Left ventricle myocardium inferior (tissue), 1 donor: ENCODE measurements around the gene DOK3. TPM values are rescaled to one million over a fixed set of nuclear protein-coding genes. Genes with fewer than 3 reads are reported as not detected.

ENCODE experiments used
- DNase-seq: peaks from one replicate; pipeline ENCODE4 v3.0.0-alpha.2; 2020
- H3K27ac ChIP-seq: fragments of 200-600 bp; replicated peaks from 2 replicates; pipeline ENCODE4 v1.8.0; 2021
- H3K27me3 ChIP-seq: fragments of 200-600 bp; 2 replicates; pipeline ENCODE4 v1.8.0; 2021; ENCODE audit warnings: low read depth
- H3K36me3 ChIP-seq: fragments of 200-600 bp; 2 replicates; pipeline ENCODE4 v1.8.0; 2021
- H3K4me1 ChIP-seq: fragments of 200-600 bp; 2 replicates; pipeline ENCODE4 v1.8.0; 2021
- H3K4me3 ChIP-seq: fragments of 200-600 bp; 2 replicates; pipeline ENCODE4 v1.8.0; 2021; ENCODE audit warnings: mild to moderate bottlenecking, moderate library complexity
- H3K9me3 ChIP-seq: fragments of 200-600 bp; replicated peaks from 2 replicates; pipeline ENCODE4 v1.8.0; 2021
- intact Hi-C: fragments of 100-400 bp; cut with micrococcal nuclease; formaldehyde crosslinking; loops from one replicate; pipeline ENCODE4 v1.11.0; 2022
- total RNA-seq: library from RNA; stranded (reverse); fragmentation: NEBNext Ultra II Directional; extraction: Animal tissue kit (Norgen Biotek cat#: 25700); gene quantifications from one replicate; pipeline ENCODE4 v1.2.1, GENCODE V29; 2021
- TF ChIP-seq, protein P1 (sequence below): fragments of 200-600 bp; IDR thresholded peaks from 2 replicates; pipeline ENCODE4 v1.8.0; 2021; ENCODE audit warnings: antibody characterized with exemption, mild to moderate bottlenecking, borderline replicate concordance
- donor health status: DM: no; HTN: yes; CAD: no; lungs with severe emphysema.

DOK3 gene
- total RNA-seq, 1 donor from 2014 or later: 3.3 TPM

GRCh38 chr5:177501874-177502678 lies 7.5 kb downstream of the DOK3 start:
- DNase-seq: no peak

DNA sequence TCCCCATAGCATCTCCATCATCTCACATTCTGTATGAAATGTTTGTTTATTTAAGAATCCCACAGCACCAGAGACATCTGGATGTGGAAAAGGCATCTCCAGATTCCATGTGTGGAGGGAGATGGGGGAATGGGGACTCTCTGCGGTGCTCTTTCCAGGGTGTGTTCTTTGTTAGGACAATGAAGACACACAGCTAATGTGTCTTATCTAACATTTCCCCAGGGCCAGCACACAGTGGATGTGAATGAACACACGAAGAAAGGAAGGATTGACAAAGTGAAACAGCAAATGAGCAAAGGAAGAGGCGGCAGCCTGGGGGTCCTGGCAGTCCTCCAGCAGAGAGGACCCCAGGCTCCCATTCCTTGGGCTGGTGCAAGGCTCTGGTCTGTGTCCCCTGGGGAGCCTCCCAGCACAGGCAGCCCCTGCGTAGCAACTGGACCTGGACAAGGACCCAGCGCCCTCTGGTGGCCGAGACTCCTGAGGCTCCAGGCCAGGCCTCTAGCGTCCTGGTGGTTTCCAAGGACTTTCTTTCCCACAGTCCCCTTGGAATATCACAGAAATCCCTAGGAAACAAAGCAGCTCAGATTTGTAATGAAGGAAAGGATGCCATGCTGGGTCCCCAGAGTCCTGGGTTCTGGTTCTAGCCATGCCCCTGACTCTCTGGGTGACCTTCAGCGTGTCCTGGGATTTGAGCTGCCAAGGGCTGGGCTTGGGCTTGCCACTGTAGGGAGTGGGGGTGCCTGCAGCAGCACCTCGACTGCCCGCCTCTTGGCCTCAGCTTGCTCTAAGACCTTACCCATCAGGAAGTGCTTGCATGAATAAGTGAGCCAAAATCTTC lies 8.7 kb downstream of the DOK3 start:
- H3K4me1 ChIP-seq: peaks cover 49% of the 10 kb centered on the region
- TF ChIP-seq, protein P1, sequence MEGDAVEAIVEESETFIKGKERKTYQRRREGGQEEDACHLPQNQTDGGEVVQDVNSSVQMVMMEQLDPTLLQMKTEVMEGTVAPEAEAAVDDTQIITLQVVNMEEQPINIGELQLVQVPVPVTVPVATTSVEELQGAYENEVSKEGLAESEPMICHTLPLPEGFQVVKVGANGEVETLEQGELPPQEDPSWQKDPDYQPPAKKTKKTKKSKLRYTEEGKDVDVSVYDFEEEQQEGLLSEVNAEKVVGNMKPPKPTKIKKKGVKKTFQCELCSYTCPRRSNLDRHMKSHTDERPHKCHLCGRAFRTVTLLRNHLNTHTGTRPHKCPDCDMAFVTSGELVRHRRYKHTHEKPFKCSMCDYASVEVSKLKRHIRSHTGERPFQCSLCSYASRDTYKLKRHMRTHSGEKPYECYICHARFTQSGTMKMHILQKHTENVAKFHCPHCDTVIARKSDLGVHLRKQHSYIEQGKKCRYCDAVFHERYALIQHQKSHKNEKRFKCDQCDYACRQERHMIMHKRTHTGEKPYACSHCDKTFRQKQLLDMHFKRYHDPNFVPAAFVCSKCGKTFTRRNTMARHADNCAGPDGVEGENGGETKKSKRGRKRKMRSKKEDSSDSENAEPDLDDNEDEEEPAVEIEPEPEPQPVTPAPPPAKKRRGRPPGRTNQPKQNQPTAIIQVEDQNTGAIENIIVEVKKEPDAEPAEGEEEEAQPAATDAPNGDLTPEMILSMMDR: peak; percentile 98
- H3K27me3 ChIP-seq: no peaks in the 10 kb centered on the region
- intact Hi-C loops: loop anchor here (5.0 kb wide), 1 partner anchor 109 kb away; no protein-coding TSS in a partner anchor
- no peaks in the 10 kb centered on the region for H3K9me3 ChIP-seq
- peak; percentile 92 for DNase-seq
- peak overlapping the region; percentile 49 for H3K27ac ChIP-seq
- no peaks in the 10 kb centered on the region for H3K36me3 ChIP-seq
- no peak overlapping the region for H3K4me3 ChIP-seq

More at GRCh38 chr5:177501874-177502678, 7.5 kb downstream of the DOK3 start:
- TF ChIP-seq, protein P1: no peak
- Histone ChIP-seq H3K4me1 (peaks cover 37% of the 10 kb centered on the region), H3K27me3 (no peaks in the 10 kb centered on the region), H3K36me3 (no peaks in the 10 kb centered on the region), H3K4me3 (no peak overlapping the region), H3K9me3 (no peaks in the 10 kb centered on the region), H3K27ac (no peak overlapping the region)
- intact Hi-C loops: loop anchor here (5.0 kb wide), 1 partner anchor 110 kb away; no protein-coding TSS in a partner anchor

GRCh38 chr5:177499842-177500241 lies 9.8 kb downstream of the DOK3 start:
- Histone ChIP-seq H3K36me3 (no peaks in the 10 kb centered on the region), H3K4me3 (no peak overlapping the region), H3K27me3 (no peaks in the 10 kb centered on the region), H3K4me1 (peaks cover 59% of the 10 kb centered on the region), H3K9me3 (no peaks in the 10 kb centered on the region), H3K27ac (peak overlapping the region; percentile 49)
- intact Hi-C loops: loop anchor here (5.0 kb wide), 1 partner anchor 108 kb away; no protein-coding TSS in a partner anchor
- TF ChIP-seq, protein P1: no peak
- DNase-seq: no peak

DNA sequence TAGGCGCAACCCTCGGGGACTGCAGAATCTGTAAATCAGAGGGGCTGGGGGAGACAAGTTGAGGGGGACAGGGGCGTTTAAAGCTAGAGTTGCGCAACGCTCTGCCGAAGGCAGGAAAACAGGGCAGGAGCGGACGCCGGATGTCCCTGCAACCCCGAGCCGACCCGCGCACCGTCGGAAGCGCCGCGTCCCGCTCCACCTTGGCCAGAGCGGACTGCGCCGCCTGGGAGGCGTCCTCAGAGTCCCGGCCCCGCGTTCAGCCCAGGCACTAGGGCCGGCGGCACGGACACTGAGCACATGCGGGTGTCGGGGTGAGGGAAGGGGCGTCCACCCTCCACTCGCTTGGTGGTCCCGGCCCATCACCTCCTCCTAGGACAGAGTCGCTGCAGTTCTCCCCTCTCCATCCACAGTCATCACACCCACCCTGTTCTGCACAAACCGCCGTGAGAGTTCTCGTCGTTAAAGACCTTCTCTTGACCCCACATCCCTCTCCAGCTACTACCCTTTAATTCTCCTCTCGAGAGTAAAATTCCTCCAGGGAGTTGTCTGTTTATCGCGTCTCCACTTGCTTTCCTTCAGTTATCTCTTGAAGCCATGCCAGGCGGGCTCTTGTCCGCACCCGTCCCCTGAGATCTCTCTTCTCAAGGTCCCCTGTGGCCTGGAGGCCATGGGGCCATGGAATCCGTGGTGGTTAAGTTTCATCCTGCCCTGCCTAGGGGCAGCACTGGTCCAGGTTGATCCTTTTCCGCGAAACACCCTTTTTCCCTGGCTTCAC lies 11.4 kb downstream of the DOK3 start:
- Histone ChIP-seq H3K27ac (peak overlapping the region; percentile 95), H3K4me1 (peaks cover 76% of the 10 kb centered on the region), H3K9me3 (no peaks in the 10 kb centered on the region), H3K27me3 (no peaks in the 10 kb centered on the region), H3K36me3 (no peaks in the 10 kb centered on the region), H3K4me3 (peak overlapping the region; percentile 96)
- DNase-seq: peak; percentile 56
- TF ChIP-seq, protein P1: no peak
- intact Hi-C loops: no loop called here
